GM18511 (cell line): ENCODE measurements around the gene CRABP2.

Source experiments
- ATAC-seq: cut with Tn5 transposase; IDR thresholded peaks from one replicate; pipeline ENCODE4 v1.9.1; 2021; ENCODE audit warnings: mild to moderate bottlenecking, moderate library complexity; ENCODE audit not compliant: unreplicated experiment

CRABP2 gene

GRCh38 chr1:156709757-156710489, 4.5 kb upstream of the CRABP2 start:
- ATAC-seq, result no peak

DNA sequence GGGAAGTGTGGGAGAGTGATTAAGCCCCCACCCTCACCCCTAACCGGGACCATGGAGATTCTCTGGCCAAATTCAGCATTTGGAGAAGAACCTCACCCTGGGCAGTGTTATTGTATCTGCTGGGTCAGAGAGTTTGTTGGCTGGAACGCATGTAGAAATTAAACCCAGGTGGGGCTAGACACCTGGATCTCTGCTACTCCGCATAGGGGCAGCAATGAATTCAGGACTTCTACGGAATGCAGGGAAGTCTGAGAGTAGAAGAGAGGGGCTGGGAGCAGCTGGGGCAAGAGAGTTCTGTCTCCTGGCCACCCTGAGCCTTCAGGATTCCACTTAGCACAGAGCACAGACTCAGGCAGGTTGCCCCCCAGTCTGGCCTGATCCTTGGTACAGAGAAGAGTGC, 3.6 kb upstream of the CRABP2 start:
- ATAC-seq, result no peak

- ATAC-seq, result no peak
These were observed 2.9 kb upstream of the CRABP2 start for GRCh38 chr1:156708218-156708661.

DNA sequence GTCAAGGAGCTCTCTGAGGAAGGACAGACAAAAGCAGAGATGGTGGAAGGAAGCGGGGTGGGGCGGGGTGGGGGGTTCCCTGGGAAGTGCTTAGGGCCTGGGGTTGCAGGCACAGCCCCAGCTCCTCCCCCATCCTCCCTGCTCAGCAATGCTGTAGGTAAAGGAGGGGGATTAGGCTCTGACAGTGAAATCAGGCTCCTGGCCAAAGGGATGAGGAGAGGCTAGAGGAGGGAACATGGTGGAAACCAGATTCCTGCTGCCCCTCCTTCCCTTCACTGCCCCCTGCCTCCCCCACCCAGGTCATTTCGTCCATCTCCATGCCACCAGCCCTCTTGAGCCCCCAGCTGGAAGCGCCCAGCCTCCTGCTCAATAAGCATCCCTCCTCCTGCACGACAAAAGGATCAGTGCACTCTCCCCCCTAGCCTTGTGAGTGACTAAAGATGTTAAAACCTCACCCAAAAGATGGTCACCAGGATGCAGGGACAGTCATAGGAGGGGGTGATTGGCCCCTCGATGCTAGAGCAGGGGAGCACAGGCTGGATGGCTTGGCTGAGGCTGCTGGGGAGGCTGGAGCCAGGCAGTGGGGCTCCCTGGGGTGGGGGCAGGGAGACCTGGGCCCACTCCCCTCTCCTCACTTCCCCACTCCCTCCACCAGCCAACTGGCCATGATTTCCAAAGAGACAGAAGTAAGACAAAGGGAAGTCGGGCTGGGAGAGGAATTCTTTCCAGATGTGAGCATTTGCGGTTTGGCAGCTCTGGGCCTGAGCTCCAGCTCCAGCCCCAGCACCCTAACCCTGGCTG, 2.2 kb upstream of the CRABP2 start:
- no peak for ATAC-seq

GRCh38 chr1:156706657-156707416, 1.5 kb upstream of the CRABP2 start:
- no peak for ATAC-seq

DNA sequence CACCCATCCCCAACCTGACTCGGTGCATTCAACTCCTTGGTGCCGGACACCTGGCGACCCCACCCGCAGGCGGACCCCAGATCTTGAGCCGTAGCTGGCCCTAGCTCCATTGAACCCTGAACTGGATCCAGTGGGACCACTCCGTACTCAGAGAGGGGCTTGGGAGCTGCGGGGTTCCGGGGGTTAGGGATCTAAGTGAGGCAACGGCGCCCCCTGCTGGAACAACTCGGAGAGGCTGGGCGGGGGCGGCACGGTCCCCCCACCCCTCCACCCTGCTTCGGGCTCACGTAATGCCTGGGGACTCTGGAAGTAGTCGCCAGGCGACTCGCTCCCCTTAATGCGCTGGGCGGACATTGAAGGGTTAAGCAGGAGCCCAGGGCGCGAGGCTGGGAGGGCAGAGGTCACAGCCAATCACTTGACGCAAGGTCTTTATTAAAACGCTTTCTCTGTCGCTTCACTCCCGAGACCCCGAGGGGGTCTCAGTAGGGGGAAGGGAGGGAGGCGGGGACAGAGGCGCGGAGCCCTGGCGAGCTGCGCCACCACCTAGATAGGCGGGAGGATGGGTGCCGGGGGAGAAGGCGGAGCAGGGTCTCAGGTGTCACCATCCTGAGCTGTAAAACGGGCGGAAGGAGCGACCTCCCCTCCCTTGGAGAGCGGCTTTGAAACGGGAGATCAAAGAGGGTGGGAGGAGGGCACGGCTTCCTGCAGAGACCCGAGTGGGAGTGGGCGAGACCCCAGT, 704 bp upstream of the CRABP2 start:
- ATAC-seq, result no peak

DNA sequence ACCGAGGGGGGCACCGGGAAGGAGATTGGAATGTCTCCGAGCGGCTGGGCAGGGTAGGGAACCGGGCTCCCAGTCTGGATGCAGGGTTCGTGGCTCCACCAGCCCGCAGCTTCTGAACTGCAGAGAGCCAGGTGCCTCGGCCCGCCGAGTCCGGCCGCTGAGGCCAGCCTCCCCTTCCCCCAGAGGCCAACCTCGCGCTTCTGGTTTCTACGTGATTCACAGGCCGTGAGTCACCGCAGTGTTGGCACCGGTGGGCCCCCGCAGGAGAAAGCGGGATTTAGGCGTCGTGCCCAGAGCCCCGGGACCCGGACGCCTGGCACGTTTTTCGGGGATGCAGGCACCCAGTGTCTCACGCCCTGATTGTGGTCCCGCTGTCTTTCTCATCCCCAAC, 458 bp downstream of the CRABP2 start:
- ATAC-seq, result no peak

DNA sequence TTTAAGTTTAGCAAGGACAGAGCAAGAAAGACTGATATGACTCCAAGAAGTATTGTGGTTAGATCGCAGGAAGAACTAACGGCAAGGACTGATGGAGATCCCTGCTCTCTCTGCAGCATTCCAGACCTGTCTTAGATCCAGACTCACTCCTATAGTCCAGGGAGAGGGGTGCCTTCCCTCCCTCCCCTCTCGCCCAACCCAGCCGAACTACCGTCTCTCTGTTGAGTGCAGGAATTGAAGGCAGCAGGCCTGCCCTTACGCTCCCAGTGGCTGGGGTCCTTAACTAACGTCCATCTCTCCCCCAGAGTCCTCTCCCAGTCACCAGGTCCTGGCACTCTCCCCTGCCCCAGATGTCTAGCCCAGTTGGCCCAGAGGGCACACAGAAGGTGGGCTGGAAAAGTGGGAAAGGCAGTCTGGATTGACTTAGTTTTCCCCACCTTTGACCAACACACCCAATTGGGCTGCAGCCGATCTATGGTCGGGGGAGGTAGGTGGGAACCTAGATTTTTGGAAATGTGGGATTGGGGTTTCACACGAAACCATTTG, 1.1 kb downstream of the CRABP2 start:
- no peak for ATAC-seq

GRCh38 chr1:156703741-156704140, 1.6 kb downstream of the CRABP2 start:
- ATAC-seq, result no peak

DNA sequence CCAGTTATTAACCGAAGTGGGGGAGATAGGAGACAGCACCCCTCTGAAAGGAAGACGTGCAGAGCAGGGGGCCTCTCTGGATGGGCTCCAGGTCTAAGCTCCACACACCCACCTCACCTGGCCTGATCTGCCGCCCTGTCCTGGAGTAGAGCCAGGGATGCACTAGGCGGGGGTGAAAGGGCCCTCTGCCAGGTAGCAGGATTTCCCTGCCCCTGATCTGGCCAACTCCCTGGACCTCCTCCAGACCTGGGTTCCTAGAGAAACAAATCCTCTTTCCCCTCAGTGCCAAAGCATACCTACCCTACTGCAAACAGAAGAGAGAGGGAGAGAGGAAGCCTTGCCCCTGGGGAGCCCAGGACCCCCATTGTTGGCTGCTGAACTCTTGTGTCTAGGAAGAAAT, 2.0 kb downstream of the CRABP2 start:
- no peak for ATAC-seq

GRCh38 chr1:156700736-156701531, 4.4 kb downstream of the CRABP2 start:
- no peak for ATAC-seq

DNA sequence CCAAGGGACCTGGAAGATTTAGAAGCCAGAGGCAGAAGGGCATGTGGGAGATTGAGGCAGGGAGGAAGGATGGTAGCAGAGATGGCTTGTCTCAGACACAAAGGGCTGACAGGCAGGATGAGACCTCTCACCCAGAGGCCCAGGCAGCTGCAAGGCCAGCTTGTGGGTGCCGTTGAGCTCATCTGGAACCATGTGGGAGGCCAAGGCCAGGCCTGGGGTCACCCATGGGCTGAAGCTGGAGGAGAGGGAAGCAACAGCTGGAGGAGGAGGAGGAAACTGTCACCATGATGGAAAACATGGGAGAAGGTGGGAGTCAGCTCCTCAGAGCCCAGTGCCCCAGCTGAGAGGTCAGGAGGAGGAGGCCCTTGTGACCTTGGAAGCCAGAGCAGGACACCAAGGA, 6.4 kb downstream of the CRABP2 start:
- ATAC-seq, result no peak

DNA sequence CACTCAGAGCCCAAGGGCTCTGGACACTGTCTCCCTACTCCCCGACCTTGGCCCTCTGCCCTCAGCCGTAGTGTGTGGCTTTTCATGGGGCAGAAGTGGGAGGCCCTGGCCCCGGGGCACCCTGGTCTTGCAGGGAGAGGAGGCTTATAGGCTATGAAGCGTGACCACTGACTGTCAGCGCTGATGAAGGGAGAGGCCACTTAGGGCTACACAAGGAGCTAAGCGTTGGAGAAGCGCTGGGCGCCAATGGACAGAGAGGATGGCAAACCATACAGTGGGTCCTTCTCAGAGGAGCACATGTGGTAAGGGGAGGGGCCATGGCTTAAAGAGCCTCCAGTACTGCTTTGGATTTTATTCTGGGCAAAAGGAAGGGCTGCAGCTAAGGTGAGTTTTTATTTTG, 7.9 kb downstream of the CRABP2 start:
- ATAC-seq, result no peak

GRCh38 chr1:156696755-156697154, 8.6 kb downstream of the CRABP2 start:
- ATAC-seq, result no peak

GRCh38 chr1:156694690-156694962, 10.8 kb downstream of the CRABP2 start:
- ATAC-seq, result no peak

- ATAC-seq, result no peak
These were observed 11.3 kb downstream of the CRABP2 start for GRCh38 chr1:156693848-156694689.

DNA sequence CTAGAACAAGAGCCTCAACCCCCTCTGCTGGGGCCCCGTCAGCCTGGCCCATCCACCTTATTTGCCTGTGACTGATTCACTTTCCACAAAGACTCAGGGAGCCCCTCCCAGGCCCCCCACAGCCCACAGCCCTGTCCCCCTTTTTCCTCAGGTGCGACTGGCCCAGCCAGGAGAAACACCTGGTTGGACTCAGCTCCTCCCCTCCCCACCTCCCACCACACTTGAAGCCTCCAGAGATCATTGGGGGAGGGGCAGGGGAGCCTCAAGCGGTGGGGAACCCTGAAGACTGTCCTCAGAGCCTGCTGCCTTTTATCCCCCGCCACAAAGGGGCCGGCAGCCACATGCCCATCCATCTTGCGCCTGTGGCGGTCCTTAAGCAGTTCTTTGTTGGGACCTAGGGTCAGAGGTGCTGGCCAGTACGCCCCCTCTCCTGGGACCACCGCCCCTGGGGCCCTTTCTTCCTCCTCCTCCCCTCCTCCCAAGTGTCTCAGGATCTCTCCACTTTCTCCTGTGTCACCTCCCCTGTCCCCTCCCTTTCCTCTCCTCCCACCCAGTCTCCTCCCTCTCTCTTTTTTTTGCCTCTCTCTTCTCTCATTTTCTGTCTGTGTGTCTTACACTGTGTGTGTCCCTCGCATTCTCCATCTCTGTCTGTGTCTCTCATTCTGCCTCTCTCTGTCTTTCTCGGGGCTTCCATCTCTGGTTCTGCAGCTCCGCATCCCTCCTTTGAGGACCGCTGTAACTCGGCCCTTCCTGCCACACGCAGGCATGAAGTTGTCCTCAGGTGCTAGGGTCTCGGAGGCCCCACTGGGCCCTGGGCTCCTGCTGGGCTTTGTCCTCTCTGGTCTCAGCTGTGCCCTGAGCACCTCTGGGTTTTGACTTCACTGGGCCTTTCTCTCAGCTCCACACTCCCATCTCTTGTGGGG, 12.2 kb downstream of the CRABP2 start:
- no peak for ATAC-seq

DNA sequence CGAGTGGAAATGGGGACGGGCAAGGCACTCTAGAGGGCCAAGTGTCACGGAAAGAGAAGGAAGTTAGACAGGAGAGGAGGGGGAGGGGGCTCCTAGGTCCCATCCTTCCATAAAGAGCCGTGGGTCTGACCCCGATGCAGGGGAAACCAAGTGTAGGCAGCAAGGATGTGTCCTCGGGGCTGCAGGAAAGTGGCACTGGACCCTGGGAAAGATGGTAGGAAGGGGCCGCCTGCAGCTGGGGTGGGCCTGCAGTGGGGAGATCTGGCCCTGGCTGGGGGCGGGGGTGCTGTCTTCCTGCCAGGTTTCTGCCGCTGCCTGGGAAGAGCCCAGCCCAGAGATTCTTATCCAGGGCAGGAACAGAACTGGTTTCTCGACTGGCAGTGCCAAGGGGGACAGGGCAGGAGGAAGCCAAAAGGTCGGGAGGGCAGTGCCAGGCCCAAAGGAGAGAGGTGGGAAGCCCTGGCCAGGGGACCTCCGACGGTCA, 12.9 kb downstream of the CRABP2 start:
- ATAC-seq, result no peak
